Activated CD4-positive, CD25-positive, alpha-beta regulatory T cell treated with anti-CD3 and anti-CD28 coated beads, Interleukin-2, amount 50 U/mL, for 16 hours (primary cell): ENCODE data around the gene KIF1B.

Source experiments
- DNase-seq: peaks from one replicate; pipeline ENCODE4 v3.0.0-alpha.2; 2020; ENCODE audit warnings: low read depth, low spot score

KIF1B gene

GRCh38 chr1:10278880-10279279, 68.5 kb downstream of the KIF1B start:
- no peak for DNase-seq

GRCh38 chr1:10280439-10281350, 70.3 kb downstream of the KIF1B start:
- DNase-seq, result no peak

- DNase-seq, result no peak
Observed at GRCh38 chr1:10283318-10283984, 73.1 kb downstream of the KIF1B start.

- no peak for DNase-seq
Observed at GRCh38 chr1:10286244-10286643, 75.9 kb downstream of the KIF1B start.

GRCh38 chr1:10287023-10287645, 76.8 kb downstream of the KIF1B start:
- DNase-seq, result no peak

GRCh38 chr1:10288029-10288615, 77.8 kb downstream of the KIF1B start:
- no peak for DNase-seq

- DNase-seq, result no peak
Observed at GRCh38 chr1:10291705-10292104, 81.3 kb downstream of the KIF1B start.

GRCh38 chr1:10292188-10292587, 81.8 kb downstream of the KIF1B start:
- no peak for DNase-seq

GRCh38 chr1:10295481-10296085, 85.2 kb downstream of the KIF1B start:
- DNase-seq, result no peak

- DNase-seq, result no peak
Observed at GRCh38 chr1:10299151-10299550, 88.8 kb downstream of the KIF1B start.

GRCh38 chr1:10302416-10302815, 92.0 kb downstream of the KIF1B start:
- DNase-seq, result no peak

GRCh38 chr1:10304295-10304694, 93.9 kb downstream of the KIF1B start:
- no peak for DNase-seq

- DNase-seq, result no peak
Observed at GRCh38 chr1:10306435-10306834, 96.1 kb downstream of the KIF1B start.

GRCh38 chr1:10308001-10308400, 97.6 kb downstream of the KIF1B start:
- DNase-seq, result no peak

GRCh38 chr1:10309243-10310011, 99.1 kb downstream of the KIF1B start:
- no peak for DNase-seq

- DNase-seq, result no peak
Observed at GRCh38 chr1:10316752-10317151, 106.4 kb downstream of the KIF1B start.

GRCh38 chr1:10319750-10320149, 109.4 kb downstream of the KIF1B start:
- no peak for DNase-seq

GRCh38 chr1:10320336-10320735, 110.0 kb downstream of the KIF1B start:
- DNase-seq, result no peak

- DNase-seq, result no peak
Observed at GRCh38 chr1:10322821-10323220, 112.5 kb downstream of the KIF1B start.

- no peak for DNase-seq
Observed at GRCh38 chr1:10324627-10325026, 114.3 kb downstream of the KIF1B start.

GRCh38 chr1:10325521-10325920, 115.2 kb downstream of the KIF1B start:
- DNase-seq, result no peak
